Stimulated activated CD4-positive, alpha-beta T cell treated with anti-CD3 and anti-CD28 coated beads, TNF-alpha, amount 100 ng/mL, for 1 hour (primary cell): ENCODE data around the gene GATA5.
A peak's percentile ranks its signal among the peaks of the same experiment; 100 is the strongest.
"Not testable (repeated sequence)": the region's sequence is repeated elsewhere in the genome, so short reads cannot be mapped to it uniquely, and the experiment has no call there.

Source experiments
- DNase-seq, 3 donors: peaks; one replicate each; pipeline ENCODE4 v3.0.0-alpha.2; 2020; ENCODE audit warnings: low read depth in 3 of 3, low spot score in 1 of 3

Gene GATA5

DNA sequence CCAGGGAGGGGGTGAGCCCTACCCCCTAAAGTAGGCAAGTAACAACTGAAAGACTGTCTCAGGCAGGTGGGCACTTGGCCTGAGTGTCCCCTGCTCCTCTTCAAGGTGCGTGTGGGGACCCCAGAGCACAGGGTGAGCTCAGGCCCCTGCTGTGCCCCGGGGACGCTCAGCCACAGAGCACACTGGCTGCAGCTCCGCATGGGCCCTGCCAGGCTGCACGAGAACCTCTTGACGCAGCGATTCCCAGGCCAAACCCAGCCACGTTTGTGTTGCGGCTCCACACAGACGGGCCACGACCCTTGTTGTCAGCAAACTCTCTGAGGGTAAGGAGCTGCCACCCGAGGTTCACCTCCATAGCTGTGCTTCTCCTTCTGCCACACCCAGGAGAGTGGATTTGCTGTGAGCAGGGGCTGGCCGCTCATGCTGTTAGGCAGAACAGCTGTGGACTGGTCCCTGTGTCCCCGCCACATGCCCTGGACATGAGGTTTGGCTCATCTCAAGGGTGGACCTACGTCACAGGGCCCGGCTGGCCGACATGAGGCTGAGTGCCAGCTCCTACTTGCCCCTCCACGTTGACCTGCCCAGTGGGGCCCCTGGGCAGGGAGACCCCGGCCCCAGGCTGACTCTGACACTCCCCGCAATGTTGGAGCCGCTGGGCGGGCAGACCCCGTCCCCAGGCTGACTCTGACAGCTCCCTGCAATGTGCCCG, 29.7 kb upstream of the GATA5 start:
- no peak for DNase-seq

DNA sequence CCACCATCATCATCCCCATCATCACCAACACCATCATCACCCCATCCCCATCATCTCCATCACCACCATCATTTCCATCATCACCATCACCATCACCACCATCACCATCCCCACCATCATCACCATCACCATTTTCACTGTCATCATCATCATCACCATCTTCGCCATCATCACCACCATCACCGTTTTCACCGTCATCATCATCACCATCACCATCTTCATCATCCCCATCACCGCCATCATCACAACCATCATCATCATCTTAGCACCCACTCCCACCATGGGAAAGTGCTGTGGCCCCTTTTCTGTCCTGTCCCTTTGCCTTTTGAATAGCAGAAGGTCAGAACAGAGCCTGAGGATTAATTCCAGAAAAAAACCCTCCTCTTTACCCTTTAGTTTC, 28.5 kb upstream of the GATA5 start:
- DNase-seq, result no peak

DNA sequence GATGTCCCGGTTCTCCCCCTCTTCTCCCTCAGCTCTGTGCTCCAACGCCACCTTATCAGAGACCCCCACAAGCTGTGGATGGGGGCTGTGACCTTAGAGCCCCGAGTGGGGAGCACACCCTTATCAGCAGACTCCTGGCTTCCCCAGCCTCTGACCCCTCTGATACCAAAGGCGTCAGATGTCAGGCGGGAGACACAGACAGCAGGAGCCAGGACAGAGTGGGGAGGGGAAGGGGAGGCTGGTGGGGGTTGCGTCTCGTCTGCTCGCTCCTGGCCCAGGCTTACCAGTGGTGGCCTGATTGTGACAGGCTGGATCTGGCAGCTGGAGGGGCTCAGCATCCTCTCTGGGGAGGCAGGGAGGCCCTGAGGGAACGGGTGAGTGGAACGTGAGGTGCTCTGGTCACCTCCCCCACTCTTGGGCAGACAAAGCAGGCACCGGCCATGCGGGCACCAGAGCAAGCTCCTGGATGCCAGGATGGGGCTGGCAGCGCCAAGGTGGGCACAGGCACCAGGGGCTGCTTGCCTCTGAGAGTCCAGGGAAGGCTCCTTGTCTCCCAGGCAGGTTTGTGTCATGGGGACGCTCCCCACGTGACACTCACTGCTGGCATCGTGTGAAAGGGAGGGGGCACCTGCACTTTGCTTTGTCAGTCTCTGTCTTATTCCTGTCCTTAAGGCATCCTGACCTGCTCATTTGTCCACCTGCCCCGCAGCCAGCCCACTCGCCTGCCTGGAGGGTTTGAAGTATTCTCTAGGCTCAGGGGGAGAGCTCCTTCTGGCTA, 27.8 kb upstream of the GATA5 start:
- DNase-seq, result no peak

DNA sequence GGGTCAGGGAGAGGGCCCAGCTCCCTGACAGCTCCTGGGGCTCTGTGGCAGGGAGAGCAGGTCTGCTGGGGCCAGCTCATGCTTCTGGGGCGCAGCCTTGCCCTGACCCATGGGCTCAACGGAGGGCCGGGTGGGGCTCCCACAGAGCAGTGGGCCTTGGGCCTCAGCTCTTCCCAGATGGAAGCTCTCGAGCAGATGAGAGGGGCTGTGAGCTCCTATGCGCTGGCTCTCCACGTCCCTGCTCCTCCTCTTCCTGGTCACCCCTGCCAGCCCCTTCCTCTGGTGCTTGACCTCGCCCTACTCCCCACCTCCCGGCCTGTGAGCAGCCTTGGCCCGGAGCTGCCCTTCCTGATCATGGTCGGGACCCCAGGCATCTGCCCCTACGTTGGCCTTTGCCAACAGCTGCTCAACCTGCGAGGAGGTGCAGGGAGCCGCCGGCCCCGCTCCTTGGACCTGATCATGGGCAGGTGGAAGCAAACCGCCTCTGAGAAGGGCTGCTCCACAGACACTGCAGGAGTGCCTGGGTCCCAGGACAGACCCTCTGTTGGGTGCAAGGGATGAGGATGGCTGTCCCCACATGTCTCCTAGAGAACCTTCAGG, 26.8 kb upstream of the GATA5 start:
- no peak for DNase-seq

DNA sequence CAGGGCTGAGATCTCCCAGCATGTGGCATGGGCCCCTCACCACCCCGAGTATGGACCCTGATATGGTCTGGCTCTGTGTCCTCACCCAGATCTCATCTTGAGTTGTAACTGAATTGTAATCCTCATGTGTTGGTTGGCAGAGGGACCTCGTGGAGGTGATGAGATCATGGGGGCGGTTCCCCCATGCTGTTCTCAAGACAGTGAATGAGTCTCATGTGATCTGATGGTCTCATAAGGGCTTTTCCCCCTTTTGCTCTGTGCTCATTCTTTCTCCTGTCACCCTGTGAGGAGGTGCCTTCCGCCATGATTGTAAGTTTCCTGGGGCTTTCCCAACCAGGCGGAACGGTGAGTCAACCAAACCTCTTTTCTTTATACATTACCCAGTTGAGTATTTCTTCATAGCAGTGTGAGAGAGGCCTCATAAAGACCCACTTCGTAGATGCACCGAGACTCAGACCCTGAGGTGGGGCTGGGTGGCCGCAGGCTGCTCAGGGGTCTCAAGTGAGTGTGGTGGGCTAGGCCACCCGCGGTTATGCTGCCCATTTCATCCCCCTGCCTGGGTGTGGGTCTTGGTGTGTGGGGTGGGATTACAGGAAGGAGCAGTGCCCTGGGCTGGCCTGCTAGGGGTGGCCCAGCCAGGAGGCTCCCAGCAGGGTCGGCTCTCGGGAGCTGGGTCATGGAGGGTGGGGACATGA, 26.2 kb upstream of the GATA5 start:
- DNase-seq, result peak; percentile 22 to 39 (median 27)

DNA sequence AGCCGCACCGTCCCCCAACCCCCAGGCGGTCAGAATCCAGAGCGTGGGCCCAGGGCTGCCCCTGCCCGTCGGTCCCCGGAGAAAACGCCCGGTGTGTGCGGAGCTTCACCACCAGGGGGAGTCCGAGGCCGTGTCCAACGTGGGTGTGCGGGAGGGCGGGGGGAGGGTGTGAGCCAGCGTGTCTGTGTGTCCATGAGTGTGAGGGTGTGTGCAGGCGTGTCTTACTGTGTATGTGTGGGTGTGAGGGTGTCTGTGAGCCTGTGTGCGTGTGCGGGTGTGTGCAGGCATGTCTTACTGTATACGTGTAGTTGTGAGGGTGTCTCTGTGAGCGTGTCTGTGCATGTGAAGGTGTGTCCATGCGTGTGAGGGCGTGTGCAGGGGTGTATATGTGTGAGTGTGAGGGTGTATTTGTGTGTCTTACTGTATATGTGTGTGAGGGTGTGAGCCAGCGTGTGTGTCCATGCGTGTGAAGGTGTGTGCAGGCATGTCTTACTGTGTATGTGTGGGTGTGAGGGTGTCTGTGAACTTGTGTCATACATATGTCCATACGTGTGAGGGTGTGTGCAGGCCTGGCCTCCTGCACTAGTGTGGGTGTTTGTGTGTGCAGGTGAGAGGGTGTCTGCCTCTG, 24.6 kb upstream of the GATA5 start:
- peak; percentile 59 to 81 (median 70) for DNase-seq

DNA sequence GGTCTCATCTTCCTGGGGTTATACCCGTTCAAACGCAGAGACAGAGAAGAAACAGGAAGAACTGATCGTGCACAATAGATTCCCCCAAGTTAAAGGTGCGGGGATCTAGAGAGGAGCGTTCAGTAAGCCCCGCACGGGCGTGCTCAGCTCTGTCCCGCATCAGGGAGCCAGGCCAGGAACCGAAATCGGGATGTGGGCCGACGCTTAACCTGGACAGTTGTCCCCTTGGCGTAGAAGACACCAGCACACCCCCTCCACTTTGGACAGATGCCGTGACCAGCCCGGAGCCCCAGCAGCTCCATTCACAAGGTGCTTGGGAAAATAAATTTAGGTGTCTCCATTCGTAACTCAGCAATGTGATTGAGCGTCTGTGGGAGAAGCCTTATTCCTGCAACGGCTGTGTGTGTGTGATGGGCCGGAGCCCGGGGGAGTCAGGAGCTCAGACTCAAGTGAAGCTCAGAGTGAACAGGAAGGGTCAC, 24.0 kb upstream of the GATA5 start:
- DNase-seq, result no peak

DNA sequence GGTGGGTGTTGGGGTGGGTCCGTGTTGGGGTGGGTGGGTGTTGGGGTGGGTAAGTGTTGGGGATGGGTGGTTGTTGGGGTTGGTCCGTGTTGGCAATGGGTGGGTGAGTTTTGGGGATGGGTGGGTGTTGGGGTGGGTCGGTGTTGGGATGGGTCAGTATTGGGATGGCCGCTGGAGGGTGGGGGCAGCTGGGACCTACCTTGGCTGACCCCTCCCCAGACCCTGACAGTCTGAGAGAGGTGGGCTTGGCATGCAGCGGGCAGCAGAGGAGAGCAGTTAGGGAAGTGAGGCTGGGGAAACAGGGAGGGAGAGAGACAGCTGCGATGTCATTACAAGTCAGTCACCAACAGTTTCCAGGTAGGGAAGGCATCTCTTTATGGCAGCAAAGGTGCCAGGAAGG, 23.1 kb upstream of the GATA5 start:
- DNase-seq, result no peak

DNA sequence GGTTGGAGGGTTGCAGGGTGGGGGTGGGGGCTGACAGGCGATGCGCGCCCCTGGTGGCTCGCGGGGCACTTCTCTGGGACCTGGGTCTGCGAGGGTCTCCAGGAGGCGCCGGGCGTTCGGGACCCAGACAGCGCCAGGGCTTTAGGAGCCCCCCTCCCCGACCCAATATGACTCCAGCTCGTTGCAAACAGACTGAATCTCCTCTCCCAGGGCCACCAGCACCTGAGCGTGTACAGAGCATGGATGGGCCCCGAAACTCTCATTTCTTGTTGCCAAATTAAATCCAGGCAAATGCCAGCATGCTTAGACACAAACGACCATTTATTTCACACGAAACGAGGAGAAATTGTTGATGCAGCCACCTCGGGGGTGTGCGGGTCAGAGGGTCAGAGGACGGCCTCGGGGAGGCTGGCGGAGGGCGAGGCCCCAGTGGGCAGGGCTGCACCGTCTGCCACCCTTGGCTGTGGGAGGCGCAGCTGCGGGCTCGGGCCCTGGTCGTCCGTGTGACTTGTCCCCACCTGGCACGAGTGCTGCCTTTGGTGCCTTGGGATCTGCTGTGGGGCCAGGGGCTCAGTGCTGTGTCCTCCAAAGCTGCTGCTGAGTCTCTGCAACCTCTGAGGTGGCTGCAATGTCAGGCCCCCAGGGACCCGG, 20.9 kb upstream of the GATA5 start:
- no peak for DNase-seq

DNA sequence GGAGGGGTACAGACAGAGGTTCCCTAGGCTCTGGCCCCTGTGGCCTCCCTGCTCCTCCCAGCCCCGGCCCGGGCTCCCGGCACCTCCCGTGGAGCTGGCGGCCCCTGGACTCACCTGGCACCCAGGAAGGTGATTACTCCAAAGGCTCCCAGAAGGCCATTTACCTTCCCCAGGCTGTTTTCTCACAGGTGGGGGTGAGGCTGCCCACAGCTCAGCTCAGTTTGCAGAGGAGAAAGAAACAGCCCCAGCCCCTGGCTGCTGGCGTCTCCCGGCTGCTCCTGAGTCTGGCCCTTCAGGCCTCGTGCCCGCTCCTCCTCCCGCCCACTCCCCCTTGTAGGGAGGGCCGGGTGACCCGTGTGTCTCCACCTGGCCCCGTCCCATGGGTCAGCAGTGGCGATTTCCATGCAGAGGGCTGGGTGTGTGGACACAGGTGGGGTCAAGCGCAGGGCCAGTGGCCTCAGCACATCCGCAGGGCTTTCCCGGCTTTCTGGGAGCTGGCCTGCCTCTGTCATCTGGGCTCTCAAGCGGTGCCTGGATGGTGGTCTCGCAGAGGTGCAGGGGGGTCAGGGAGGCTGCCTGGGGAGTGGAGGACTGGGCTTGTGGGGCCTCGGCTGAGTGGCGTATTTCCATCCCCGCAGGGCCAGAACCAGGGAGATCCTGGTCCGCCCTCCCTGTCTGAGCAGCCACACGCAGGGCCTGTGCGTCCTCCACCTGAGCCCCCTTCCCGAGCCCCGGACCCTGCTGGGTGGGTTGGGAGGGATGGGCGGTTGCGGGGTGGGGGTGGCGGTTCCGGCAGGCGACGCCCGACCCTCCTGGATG, 20.2 kb upstream of the GATA5 start:
- DNase-seq, result no peak

DNA sequence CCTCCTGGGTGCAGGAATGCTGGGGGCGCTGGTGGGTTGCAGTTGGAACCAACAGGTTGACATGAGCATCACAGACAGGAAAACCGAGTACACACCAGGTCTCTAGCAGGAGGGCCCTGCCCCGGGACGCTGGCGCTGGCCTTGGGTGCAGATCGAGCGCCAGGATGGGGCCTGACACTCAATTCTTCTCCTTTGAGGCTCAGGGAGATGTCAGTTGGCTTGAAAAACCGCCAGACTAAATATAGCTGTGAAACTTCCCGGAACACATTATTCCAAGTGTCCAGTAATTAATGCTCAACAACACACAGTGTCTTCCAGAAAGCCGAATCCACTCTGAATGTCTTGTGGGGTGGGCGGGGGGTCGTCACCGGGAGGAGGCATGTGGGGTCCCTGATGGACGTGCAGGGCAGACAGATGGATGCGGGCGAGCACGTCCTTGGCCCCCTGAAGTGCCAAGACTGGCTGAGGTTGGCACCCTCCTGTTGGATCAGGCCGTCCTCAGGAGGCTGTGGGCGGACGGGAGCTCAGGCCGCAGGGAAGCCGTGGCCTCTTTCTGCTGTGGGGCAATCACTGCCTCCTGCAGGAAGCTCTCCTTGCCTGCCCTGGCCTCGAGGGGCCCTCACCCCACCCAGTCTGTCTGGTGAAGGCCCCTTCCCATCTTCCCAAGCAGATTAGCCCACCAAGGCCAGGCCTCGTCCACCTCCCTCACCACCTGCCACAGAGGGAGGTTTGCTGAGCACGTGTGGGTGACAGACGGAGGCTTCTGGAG, 19.4 kb upstream of the GATA5 start:
- DNase-seq, result no peak

DNA sequence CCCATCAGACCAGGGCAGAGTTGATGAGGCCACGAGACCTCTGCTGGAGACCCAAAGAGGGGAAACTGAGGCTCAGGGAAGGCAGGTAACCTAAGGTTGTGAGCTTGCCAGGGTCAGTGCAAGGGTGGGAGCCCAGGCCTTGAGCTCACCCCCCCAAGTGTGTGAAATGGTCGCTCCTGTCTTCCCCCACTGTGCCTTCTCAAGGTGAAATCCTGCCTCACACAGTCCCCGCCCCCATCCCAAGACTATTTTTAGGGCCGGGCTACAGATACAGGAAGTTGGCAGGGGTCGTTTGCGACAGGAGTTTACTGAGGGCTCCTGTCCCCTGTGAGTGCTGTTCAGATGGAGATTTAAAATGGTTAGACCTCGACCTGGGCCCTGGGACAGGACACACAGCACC, 18.7 kb upstream of the GATA5 start:
- DNase-seq, result no peak

DNA sequence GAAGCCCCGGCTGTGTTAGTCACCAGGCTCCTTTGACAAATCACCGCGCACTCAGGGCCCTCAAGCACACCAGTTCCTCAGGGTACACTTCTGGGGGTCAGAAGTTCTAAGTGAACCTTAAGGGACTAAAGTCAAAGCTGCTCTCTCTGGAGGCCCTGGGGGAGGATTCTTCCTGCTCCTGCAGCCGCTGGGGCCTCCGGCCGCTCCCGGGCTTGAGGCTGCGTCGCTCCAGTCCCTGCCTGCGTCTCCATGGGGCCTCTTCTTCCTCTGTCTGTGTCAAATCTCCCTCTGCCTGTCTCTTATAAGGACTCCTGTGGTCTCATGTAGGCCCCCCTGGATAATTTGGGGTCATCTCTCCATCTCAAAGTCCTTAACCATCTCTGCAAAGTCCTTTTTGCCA, 18.1 kb upstream of the GATA5 start:
- no peak for DNase-seq

DNA sequence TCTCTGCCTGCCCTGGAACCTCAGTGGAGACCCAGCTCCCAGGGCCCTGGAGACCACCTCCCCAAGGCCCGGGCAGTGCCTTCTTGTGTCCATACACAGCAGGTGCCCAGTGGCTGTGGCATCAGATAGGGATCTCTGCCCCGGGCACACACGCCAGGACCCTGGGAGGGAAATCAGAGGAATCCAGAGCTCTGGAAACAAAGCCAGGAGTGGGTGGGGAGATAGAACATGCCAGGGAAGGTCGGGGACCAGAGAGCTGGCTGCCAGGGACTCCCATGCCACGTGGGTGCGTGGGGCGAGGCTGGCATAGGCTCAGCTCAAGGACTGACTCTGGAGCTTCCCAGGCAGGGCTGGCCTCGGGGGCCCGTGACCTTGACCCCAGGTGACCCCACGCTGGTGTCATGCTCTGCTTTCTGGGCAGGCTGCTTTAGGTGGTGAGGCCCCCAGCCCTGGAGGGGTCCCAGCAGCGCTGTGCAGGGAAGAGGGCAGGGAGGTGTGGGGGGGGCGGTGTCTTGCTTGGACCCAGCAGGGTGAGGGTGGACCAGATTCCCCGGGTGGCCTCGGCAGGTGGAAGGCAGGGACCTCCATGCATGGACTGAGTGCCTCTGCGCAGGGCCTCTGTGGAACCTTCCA, 17.6 kb upstream of the GATA5 start:
- no peak for DNase-seq

DNA sequence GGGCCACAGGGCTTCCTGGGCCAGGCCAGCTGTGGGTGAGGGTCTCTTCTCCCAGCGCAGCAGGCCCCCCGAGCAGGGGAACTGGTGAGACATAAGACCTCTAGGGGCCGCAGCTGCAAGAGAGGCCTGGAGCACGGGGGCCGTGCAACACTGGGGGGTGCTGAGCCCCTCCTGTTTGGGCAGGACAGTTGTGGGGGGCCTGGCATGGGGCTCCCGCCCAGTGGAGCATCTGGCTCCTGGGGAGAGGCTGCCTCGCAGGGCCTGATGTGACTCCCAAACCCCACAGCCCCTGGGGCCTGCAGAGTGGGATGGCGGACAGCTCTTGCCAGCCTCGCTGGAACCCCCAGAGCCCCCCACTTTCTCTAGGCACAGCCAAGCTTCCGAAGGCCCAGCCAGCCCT, 16.9 kb upstream of the GATA5 start:
- no peak for DNase-seq

DNA sequence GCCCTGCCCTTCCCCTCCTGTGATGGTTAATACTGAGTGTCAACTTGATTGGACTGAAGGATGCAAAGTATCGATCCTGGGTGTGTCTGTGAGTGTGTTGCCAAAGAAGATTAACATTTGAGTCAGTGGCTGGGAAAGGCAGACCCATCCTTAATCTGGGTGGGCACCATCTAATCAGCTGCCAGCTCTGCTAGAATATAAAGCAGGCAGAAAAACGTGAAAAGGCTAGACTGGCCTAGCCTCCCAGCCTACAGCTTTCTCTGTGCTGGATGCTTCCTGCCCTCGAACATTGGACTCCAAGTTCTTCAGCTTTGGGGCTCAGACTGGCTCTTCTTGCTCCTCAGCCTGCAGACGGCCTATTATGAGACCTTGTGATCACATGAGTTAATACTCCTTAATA, 15.0 kb upstream of the GATA5 start:
- DNase-seq, result not testable (repeated sequence)

DNA sequence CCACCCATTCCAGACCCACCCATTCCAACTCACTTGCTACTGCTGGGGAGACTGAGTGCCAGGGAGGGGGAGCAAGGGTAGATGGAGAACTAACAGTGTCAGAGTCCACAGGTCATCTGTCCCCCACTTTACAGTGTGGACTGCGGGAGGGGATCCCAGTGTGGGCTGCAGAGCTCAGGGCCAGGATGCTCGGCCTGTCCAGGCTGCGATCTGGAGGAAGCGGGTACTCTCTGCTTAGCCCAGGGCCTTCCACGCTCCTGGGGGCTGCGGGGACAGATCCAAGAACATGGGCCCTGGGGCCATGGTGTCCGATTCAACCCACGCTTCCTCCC, 14.1 kb upstream of the GATA5 start:
- DNase-seq, result no peak

DNA sequence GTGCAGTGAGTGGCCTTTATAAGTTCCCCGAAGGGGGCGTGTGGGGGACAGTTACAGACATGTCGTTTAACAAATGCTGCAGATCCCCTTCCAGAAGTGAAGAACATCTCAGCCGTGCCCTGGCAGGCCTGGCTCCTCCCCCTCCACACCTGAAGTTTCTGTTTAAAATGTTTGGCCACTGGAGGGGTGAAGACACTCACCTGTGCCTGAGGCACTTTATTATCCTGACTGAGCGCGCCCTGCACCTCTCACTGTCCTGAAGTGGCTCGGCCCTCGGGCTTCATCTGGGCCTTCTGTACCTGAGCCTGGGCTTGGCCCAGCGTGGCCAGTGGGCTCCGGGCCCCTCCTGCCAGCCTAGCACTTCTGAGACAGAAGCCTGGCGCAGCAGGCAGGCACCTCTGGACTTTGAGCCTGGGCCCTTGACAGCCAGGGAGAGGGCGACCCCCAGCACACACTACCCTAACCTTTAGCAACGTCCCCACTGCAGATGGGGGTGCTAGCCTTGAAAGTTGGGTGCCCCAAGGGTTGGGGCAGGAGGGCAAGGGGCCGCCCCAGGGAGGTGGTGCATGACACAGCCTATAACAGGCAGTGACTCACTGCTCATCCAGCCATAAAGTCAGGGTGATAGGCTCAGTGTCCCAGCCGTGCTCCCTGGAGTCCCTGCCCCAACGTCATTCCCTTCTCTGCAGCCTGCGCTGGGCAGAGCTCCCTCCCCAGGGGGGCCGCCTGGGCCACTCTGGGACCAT, 13.6 kb upstream of the GATA5 start:
- no peak for DNase-seq
